ENCODE data around the gene NT5C. TPM values are rescaled to one million over a fixed set of nuclear protein-coding genes. Genes with fewer than 3 reads are reported as not detected.
A peak's percentile ranks its signal among the peaks of the same experiment; 100 is the strongest.

NT5C gene
- total RNA-seq, 4 donors from 2014 or later: 151 to 176 (median 156) TPM

DNA sequence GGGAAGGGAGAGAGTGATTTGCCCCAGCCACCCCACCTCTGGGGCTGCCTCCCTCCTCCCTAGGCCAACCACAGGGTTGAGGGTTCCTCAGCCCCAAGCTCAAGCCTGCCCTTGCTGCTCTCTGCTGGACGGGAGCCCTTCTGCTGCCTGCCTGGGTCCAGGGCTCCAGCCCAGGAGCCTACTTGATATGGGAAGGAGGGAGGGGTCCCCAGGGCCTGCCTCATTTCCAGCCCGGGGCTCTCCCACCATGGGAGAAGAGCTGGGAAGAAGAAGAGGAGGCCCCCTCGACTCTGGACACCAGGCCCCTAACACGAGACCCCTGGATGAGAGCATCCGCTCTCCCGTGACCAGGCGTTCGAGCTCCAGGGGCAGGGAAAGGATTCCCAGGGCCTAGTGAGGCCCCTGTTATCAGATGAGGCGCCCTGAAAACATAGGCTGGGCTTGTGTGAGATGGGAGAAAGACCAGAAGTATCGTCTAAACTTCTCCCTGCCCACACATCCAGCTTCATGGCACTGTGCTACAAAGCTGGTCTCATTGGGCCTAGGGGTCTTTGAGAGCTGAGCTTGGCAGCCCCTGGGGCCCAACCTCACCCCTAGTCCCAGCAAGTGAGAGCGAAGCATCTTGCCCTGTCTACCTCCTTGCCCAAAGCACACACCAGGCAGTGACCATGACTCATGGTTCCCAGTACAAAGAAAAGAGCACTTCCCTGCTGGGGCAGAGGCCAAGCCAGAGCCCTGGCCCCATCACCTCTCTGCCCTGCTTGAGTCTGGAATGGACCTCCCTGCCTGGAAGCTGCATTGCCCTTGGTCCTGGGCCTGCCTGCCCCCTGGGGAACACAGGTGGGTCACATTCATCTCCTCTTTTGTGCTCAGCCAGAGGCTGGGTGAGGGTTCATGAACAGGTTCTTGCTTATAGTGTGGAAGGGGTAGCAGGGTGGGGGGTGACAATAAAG lies 42.8 kb downstream of the NT5C start:
- Histone ChIP-seq H3K27me3 (no peaks in the 10 kb centered on the region), H3K4me1 (peaks cover 0 to 70% (median 10%) of the 10 kb centered on the region in 4 donors), H3K27ac (peak overlapping the region; percentile 80 to 100 (median 89)), H3K9me3 (no peaks in the 10 kb centered on the region), H3K4me3 (peak overlapping the region; percentile 52 to 88 (median 71)), H3K36me3 (no peaks in the 10 kb centered on the region)
- DNase-seq: peak in 2 of 3 donors; percentile 67 to 79
- TF ChIP-seq CTCF (IDR thresholded peaks at IDR 0.05): no peak
- TF ChIP-seq POLR2A (IDR thresholded peaks at IDR 0.05): peak; percentile 53 to 78

GRCh38 chr17:75087558-75088453 lies 43.7 kb downstream of the NT5C start, which contains the start of gene SLC16A5:
SLC16A5 (plus strand) TSS chr17:75087954; CDS start chr17:75093637, 5,683 bp downstream.
- Histone ChIP-seq H3K9me3 (no peaks in the 10 kb centered on the region), H3K27me3 (no peaks in the 10 kb centered on the region), H3K4me3 (peak within 1 kb of the TSS; percentile 52 to 88 (median 71)), H3K36me3 (no peaks in the 10 kb centered on the region), H3K4me1 (peaks cover 0 to 61% (median 10%) of the 10 kb centered on the region in 4 donors), H3K27ac (peak within 1 kb of the TSS; percentile 80 to 100 (median 89))
- TF ChIP-seq CTCF (IDR thresholded peaks at IDR 0.05) (no peak), POLR2A (IDR thresholded peaks at IDR 0.05) (peak; percentile 82 to 83)
- DNase-seq: peak; percentile 70 to 94 (median 93)

GRCh38 chr17:75087182-75087557 lies 44.4 kb downstream of the NT5C start:
- no peaks in the 10 kb centered on the region for H3K27me3 ChIP-seq
- peaks cover 0 to 54% (median 10%) of the 10 kb centered on the region in 4 donors for H3K4me1 ChIP-seq

GRCh38 chr17:75086496-75087181 lies 44.9 kb downstream of the NT5C start:
- no peaks in the 10 kb centered on the region for H3K36me3 ChIP-seq
- peaks cover 0 to 51% (median 10%) of the 10 kb centered on the region in 4 donors for H3K4me1 ChIP-seq
- H3K9me3 ChIP-seq: no peaks in the 10 kb centered on the region
- TF ChIP-seq CTCF (IDR thresholded peaks at IDR 0.05) (no peak), POLR2A (IDR thresholded peaks at IDR 0.05) (peak in 1 of 2 donors; percentile 40)
- peak overlapping the region in 3 of 4 donors; percentile 83 to 100 (median 95) for H3K27ac ChIP-seq
- H3K27me3 ChIP-seq: no peaks in the 10 kb centered on the region
- H3K4me3 ChIP-seq: no peak overlapping the region
- peak in 2 of 3 donors; percentile 65 to 72 for DNase-seq

More at GRCh38 chr17:75087182-75087557, 44.4 kb downstream of the NT5C start:
- TF ChIP-seq CTCF (IDR thresholded peaks at IDR 0.05) (no peak), POLR2A (IDR thresholded peaks at IDR 0.05) (no peak)
- peak overlapping the region; percentile 80 to 100 (median 89) for H3K27ac ChIP-seq
- no peak for DNase-seq
- H3K4me3 ChIP-seq: peak overlapping the region; percentile 52 to 88 (median 71)
- H3K9me3 ChIP-seq: no peaks in the 10 kb centered on the region
- no peaks in the 10 kb centered on the region for H3K36me3 ChIP-seq

Measured in Peyer's patch (tissue), 4 donors.